ENCODE results near the gene DIPK1B.

DNA sequence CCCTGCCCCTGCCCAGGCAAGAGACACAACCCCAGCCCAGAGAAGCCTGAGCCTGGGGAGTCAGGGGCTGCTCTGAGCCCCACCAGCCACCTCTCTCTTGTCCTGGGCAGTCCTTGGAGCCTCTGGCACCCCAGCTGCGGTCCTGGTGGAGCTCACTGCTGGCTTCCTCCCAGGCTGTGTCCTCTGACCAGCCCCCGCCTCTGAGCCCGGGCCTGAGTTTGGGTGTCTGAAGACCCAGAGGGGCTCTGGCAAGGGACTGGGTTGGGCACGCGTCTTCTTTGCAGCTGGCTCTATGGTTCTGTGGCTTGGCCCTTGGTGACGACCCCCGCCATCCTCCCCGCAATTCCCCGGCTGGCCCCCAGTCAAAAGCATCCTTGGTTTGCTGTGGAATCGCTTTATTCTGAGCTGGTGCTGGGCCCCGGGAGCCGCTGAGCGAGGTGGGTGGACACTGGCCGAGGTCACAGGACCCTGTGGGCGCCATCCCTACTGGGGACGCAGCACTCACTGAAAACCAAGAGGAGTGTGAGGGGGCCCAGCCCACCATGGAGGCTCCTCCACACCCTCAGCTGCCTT lies 31.4 kb downstream of the DIPK1B start:
- no peak for TF ChIP-seq ZNF777 (tag by site-specific recombination; IDR thresholded peaks at IDR 0.05; ENCODE audit: borderline replicate concordance)
- no peak; the same call in 1 of the 2 replicates for TF ChIP-seq GLIS2 (tag by site-specific recombination; IDR thresholded peaks at IDR 0.05)
- TF ChIP-seq ZNF274 (IDR thresholded peaks at IDR 0.05; ENCODE audit: low read length) = no peak
- TF ChIP-seq ZNF274 (tag by site-specific recombination; IDR thresholded peaks at IDR 0.05; ENCODE audit: borderline replicate concordance) = no peak
- no peak for TF ChIP-seq REST (tag by site-specific recombination; IDR thresholded peaks at IDR 0.05)
- TF ChIP-seq HOXA7 (CRISPR knock-in tag; IDR thresholded peaks at IDR 0.05; ENCODE audit: borderline replicate concordance) = no peak
- no peak for TF ChIP-seq ZNF121 (tag by site-specific recombination; IDR thresholded peaks at IDR 0.05)
- no peak for TF ChIP-seq YY1 (tag by site-specific recombination; IDR thresholded peaks at IDR 0.05)
- TF ChIP-seq ZEB2 (tag by site-specific recombination; IDR thresholded peaks at IDR 0.05) = no peak
- no peak for TF ChIP-seq ZNF311 (tag by site-specific recombination; IDR thresholded peaks at IDR 0.05; ENCODE audit: borderline replicate concordance)
- TF ChIP-seq PRDM1 (tag by site-specific recombination; IDR thresholded peaks at IDR 0.05) = no peak
- no peak for TF ChIP-seq FEZF1 (tag by site-specific recombination; IDR thresholded peaks at IDR 0.05)
- TF ChIP-seq TCF7L2 (IDR thresholded peaks at IDR 0.05; ENCODE audit: borderline replicate concordance, low read depth, low read length) = no peak
- TF ChIP-seq CTCF (tag by site-specific recombination; IDR thresholded peaks at IDR 0.05) = no peak

Data from HEK293 (cell line).